Heart right ventricle (tissue), 16 donors: ENCODE results near the gene CHD2. TPM values are rescaled to one million over a fixed set of nuclear protein-coding genes. Genes with fewer than 3 reads are reported as not detected.

ENCODE experiments used
- ATAC-seq, 8 donors: fragments of 200-7000 bp; cut with Tn5 transposase; one replicate each; pipeline ENCODE4 v1.9.1; 2020; ENCODE audit warnings: mild to moderate bottlenecking in 8 of 8, moderate library complexity in 8 of 8, moderate number of reproducible peaks in 1 of 8
- DNase-seq, 2 donors: peaks; one replicate each; pipeline ENCODE4 v3.0.0-alpha.2; 2020
- H3K27ac ChIP-seq, 10 donors: fragments of 200-600 bp; sonication (generic) in 2 of 10; one replicate each; pipeline versions ENCODE4 v1.5.0 to v1.8.0; 2020 to 2022; ENCODE audit warnings: mild to moderate bottlenecking in 3 of 10
- H3K27me3 ChIP-seq, 7 donors: fragments of 200-600 bp; one replicate each; pipeline ENCODE4 v1.8.0; 2021 to 2022; ENCODE audit warnings: mild to moderate bottlenecking in 2 of 7
- H3K36me3 ChIP-seq, 9 donors: fragments of 200-600 bp; sonication (generic) in 1 of 9; one replicate each; pipeline versions ENCODE4 v1.5.0 to v1.8.0; 2020 to 2022; ENCODE audit warnings: mild to moderate bottlenecking in 2 of 9
- H3K4me1 ChIP-seq, 9 donors: fragments of 200-600 bp; sonication (generic) in 1 of 9; one replicate each; pipeline versions ENCODE4 v1.5.0 to v1.8.0; 2020 to 2022; ENCODE audit warnings: mild to moderate bottlenecking in 4 of 9
- H3K4me3 ChIP-seq, 10 donors: fragments of 200-600 bp; sonication (generic) in 2 of 10; one replicate each; pipeline versions ENCODE4 v1.5.0 to v1.8.0; 2020 to 2022; ENCODE audit warnings: mild to moderate bottlenecking in 7 of 10, moderate library complexity in 2 of 10
- H3K9me3 ChIP-seq, 11 donors: fragments of 200-600 bp in 10 of 11; sonication (generic) in 2 of 11; one replicate each; pipeline versions ENCODE4 v1.5.0 to v1.8.0; 2013 to 2022; ENCODE audit warnings: mild to moderate bottlenecking in 2 of 11, control low read depth in 1 of 11, moderate library complexity in 1 of 11
- WGBS, 2 donors: extraction: QIAGEN DNeasy Blood & Tissue Kit; methylation state at CpG; one replicate each; pipeline ENCODE4 v1.1.7; 2013; ENCODE audit warnings: inconsistent platforms in 1 of 2; 5-methylcytosine and 5-hydroxymethylcytosine counted together
- intact Hi-C, 10 donors: fragments of 100-400 bp; cut with DNase I; formaldehyde crosslinking; loops; one replicate each; pipeline versions ENCODE4 v1.11.1 to v1.14.2; 2022
- polyA plus RNA-seq, 2 donors: library from polyadenylated mRNA; stranded (reverse); fragments of 200-250 nt; gene quantifications; one replicate each; pipeline ENCODE4 v1.2.3, GENCODE V29; 2013
- total RNA-seq, 10 donors: library from RNA; stranded (reverse); fragmentation: NEBNext Ultra II Directional in 3 of 10; extraction: Animal tissue kit (Norgen Biotek cat#: 25700) in 3 of 10; gene quantifications; one replicate each; pipeline versions ENCODE4 v1.2.1 to v1.2.4, GENCODE V29; 2021 to 2023
- TF ChIP-seq, protein P1 (sequence below), 9 donors: fragments of 200-600 bp; sonication (generic) in 2 of 9; IDR thresholded peaks; one replicate each; pipeline versions ENCODE4 v1.5.0 to v1.8.0; 2021 to 2022; ENCODE audit warnings: antibody characterized with exemption in 9 of 9, mild to moderate bottlenecking in 5 of 9, moderate library complexity in 1 of 9
- donor health status: Arrhythmogenic right ventricular cardiomyopathy.
- donor health status: ischemic (EF 13 %, LVEDD 7.1; RV severe dilation, severe dysfunction).
- donor health status: healthy with polysubstance abuse.
- donor health status: DM: no; HTN: yes; CAD: no.
- donor health status: DM: no; HTN: no; CAD: no.
- donor health status: ischemic (EF 25% LVEDD 6.9; RV normal size, moderate dysfunction).
- donor health status: ischemic (EF 25% LVEDD 5.7; RV mildly dilated, moderate dysfunction).
- donor health status: healthy.
- donor health status: DM: yes; HTN: yes; CAD: no.
- donor health status: Ischemic cardiomyopathy.
- donor health status: ischemic (EF 35%, LVEDD 5.7; RV mildly dilated, moderate dysfunction).
- donor health status: nonischemic (EF 11% LVEDD 7.7; RV severe dilation, severe dysfunction).
- donor health status: DM: yes; HTN: yes; CAD: no.
- donor health status: PGD.
- donor health status: ischemic (EF 29% LVEDD 5.4; RV normal size, mild dysfunction).
- donor health status: nonischemic (EF 23%, LVEDD 6.1; RV moderate dilation, normal function).

The CHD2 gene
- total and polyA plus RNA-seq, 12 donors, result 12.2 to 74.0 (median 54.6) TPM

DNA sequence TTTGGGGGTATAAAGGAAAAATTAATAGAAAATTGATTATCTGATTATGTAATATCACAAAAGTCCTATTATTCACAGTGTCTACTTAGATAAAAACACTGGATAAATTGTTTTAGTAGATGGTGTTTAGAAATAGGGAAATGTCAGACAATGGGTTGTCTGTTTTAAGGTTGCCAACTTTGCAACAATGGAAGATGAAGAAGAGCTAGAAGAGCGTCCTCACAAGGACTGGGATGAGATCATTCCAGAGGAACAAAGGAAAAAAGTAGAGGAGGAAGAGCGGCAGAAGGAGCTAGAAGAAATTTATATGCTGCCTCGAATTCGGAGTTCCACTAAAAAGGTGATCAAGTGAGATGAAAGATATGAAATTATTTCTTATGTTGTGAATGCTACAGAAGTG, 84.0 kb downstream of the CHD2 start:
- Histone ChIP-seq H3K27ac (no peak overlapping the region), H3K4me3 (no peak overlapping the region), H3K27me3 (no peaks in the 10 kb centered on the region), H3K36me3 (peaks cover 0 to 100% (median 73%) of the 10 kb centered on the region in 9 donors), H3K4me1 (no peaks in the 10 kb centered on the region), H3K9me3 (no peaks in the 10 kb centered on the region)
- ATAC-seq, result no peak
- intact Hi-C loops, result loop anchor here in 2 of 10 donors (5.0 to 10.0 kb wide), 2 partner anchors 42 to 49 kb away; no protein-coding TSS in a partner anchor
- WGBS, 2 donors, result 86 to 91% methylated on average over 4 of the region's 4 CpGs
- TF ChIP-seq, protein P1, sequence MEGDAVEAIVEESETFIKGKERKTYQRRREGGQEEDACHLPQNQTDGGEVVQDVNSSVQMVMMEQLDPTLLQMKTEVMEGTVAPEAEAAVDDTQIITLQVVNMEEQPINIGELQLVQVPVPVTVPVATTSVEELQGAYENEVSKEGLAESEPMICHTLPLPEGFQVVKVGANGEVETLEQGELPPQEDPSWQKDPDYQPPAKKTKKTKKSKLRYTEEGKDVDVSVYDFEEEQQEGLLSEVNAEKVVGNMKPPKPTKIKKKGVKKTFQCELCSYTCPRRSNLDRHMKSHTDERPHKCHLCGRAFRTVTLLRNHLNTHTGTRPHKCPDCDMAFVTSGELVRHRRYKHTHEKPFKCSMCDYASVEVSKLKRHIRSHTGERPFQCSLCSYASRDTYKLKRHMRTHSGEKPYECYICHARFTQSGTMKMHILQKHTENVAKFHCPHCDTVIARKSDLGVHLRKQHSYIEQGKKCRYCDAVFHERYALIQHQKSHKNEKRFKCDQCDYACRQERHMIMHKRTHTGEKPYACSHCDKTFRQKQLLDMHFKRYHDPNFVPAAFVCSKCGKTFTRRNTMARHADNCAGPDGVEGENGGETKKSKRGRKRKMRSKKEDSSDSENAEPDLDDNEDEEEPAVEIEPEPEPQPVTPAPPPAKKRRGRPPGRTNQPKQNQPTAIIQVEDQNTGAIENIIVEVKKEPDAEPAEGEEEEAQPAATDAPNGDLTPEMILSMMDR (IDR thresholded peaks at IDR 0.05), result no peak
- no peak for DNase-seq

DNA sequence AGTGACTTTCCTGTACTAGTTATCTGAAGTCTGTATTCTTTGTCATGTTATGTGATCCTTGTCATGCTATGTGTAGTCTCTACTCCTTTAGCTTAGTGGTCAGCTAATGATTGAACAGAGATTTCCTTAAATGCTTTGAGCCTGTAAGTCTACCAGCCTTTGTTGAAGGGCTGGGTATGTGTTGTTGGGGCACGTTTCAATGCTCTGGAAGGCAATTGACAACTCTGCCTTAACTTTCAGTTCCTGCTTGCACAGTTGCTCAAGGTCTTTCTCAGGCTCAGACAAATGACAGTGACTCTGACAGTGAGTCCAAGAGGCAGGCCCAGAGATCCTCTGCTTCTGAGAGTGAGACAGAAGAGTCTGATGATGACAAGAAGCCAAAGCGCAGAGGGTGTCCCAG, 89.3 kb downstream of the CHD2 start:
- peaks cover 0 to 100% (median 55%) of the 10 kb centered on the region in 9 donors for H3K36me3 ChIP-seq
- 81 to 87% methylated on average over 2 of the region's 2 CpGs for WGBS, 2 donors
- H3K4me3 ChIP-seq, result no peak overlapping the region
- no peak overlapping the region for H3K27ac ChIP-seq
- ATAC-seq (peak in 2 of 8 donors; percentile 13 to 33), DNase-seq (no peak)
- no peaks in the 10 kb centered on the region for H3K9me3 ChIP-seq
- intact Hi-C loops, result loop anchor here in 1 of 10 donors (10.0 kb wide), 1 partner anchor 55 kb away; no protein-coding TSS in a partner anchor
- no peaks in the 10 kb centered on the region for H3K27me3 ChIP-seq
- H3K4me1 ChIP-seq, result peaks cover 0 to 11% (median 0%) of the 10 kb centered on the region in 9 donors
- TF ChIP-seq, protein P1 (IDR thresholded peaks at IDR 0.05), result no peak

DNA sequence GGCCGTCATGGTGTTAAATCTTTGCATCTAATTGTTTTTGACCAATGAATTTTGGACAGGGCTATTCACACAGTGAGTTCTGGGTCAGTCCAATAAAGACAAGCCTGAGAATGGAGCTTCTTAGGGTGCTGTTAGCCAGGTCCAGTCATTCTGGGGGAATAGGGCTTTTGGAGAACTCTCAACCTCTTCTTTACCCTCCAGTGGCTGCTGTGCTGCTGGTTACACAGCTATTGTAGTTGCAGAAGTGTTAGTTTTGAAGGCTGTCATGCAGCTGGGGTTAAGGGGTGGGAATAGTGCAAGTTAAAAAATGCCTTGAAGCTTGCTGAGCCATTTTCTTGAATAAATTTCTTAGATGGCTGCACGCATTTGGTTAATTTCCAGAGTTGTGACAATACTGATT, 89.9 kb downstream of the CHD2 start:
- no peaks in the 10 kb centered on the region for H3K27me3 ChIP-seq
- ATAC-seq (no peak), DNase-seq (no peak)
- intact Hi-C loops, result loop anchor here in 1 of 10 donors (10.0 kb wide), 1 partner anchor 195 kb away; no protein-coding TSS in a partner anchor
- no peaks in the 10 kb centered on the region for H3K9me3 ChIP-seq
- H3K4me1 ChIP-seq, result peaks cover 0 to 11% (median 0%) of the 10 kb centered on the region in 9 donors
- H3K4me3 ChIP-seq, result no peak overlapping the region
- peaks cover 0 to 100% (median 52%) of the 10 kb centered on the region in 9 donors for H3K36me3 ChIP-seq
- TF ChIP-seq, protein P1 (IDR thresholded peaks at IDR 0.05), result no peak
- no peak overlapping the region for H3K27ac ChIP-seq
- WGBS, 2 donors, result 73 to 95% methylated on average over 2 of the region's 2 CpGs

DNA sequence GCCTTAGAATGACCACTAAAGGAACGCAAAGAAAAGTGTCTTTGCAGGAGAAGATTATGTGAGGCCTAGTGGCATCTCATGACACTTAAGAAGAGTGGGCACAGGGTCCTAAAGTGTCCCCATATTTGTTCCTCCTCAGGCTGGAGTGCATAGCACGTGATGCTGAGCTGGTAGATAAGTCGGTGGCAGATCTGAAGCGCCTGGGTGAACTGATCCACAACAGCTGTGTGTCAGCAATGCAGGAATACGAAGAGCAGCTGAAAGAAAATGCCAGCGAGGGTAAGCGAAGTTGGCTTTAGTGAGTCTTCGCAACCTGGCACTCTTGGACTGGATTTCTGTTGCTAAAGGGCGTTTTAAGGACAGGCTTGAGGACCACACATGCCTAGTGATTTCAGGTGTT, 92.6 kb downstream of the CHD2 start:
- peak; percentile 34 to 87 (median 76) for ATAC-seq
- Histone ChIP-seq H3K4me1 (peaks cover 0 to 11% (median 0%) of the 10 kb centered on the region in 9 donors), H3K9me3 (no peaks in the 10 kb centered on the region), H3K36me3 (peaks cover 0 to 100% (median 54%) of the 10 kb centered on the region in 9 donors), H3K27ac (peak overlapping the region in 6 of 10 donors; percentile 7 to 44 (median 26)), H3K4me3 (no peak overlapping the region), H3K27me3 (no peaks in the 10 kb centered on the region)
- peak in 1 of 2 donors; percentile 27 for DNase-seq
- WGBS, 2 donors, result 43 to 71% methylated on average over 9 of the region's 9 CpGs
- intact Hi-C loops, result loop anchor here in 1 of 10 donors (10.0 kb wide), 1 partner anchor 198 kb away; no protein-coding TSS in a partner anchor
- TF ChIP-seq, protein P1 (IDR thresholded peaks at IDR 0.05), result no peak
